HepG2 (cell line): ENCODE results near the gene STX10. TPM values are rescaled to one million over a fixed set of nuclear protein-coding genes. Genes with fewer than 3 reads are reported as not detected.

Experiments used
- BHLHE40 ChIP-seq: IDR thresholded peaks from 2 replicates; pipeline ENCODE4 v1.6.1; 2011; ENCODE audit warnings: low read length, improper control_type of control experiment
- CBX5 ChIP-seq: sonication (generic); formaldehyde crosslinking; IDR thresholded peaks from 2 replicates; pipeline ENCODE4 v1.4.0; 2020; ENCODE audit warnings: missing genetic modification reagents, borderline replicate concordance
- CHD4 ChIP-seq: fragments of 200-600 bp; sonication (generic); IDR thresholded peaks from 2 replicates; pipeline ENCODE4 v1.7.0; 2017; ENCODE audit warnings: mild to moderate bottlenecking, low read length, borderline replicate concordance
- EZH2 ChIP-seq: conservative IDR thresholded peaks from 2 replicates; pipeline ENCODE4 v1.6.1; 2012; ENCODE audit warnings: mild to moderate bottlenecking, low read depth, low read length, moderate library complexity
- HHEX ChIP-seq: IDR thresholded peaks from 2 replicates; pipeline ENCODE4 v1.6.1; 2016; ENCODE audit warnings: control low read depth
- JUND ChIP-seq: sonication (generic); formaldehyde crosslinking; IDR thresholded peaks from 2 replicates; pipeline ENCODE4 v1.8.0; 2022; ENCODE audit warnings: mild to moderate bottlenecking, missing genetic modification reagents
- ZFP41 ChIP-seq: sonication (generic); formaldehyde crosslinking; IDR thresholded peaks from 2 replicates; pipeline ENCODE4 v1.4.0; 2020; ENCODE audit warnings: mild to moderate bottlenecking, missing genetic modification reagents, borderline replicate concordance
- ZMYM3 ChIP-seq: sonication (generic); formaldehyde crosslinking; IDR thresholded peaks from 2 replicates; pipeline ENCODE4 v1.5.1; 2020; ENCODE audit warnings: mild to moderate bottlenecking, missing genetic modification reagents
- ZNF274 ChIP-seq: sonication (generic); formaldehyde crosslinking; IDR thresholded peaks from 2 replicates; pipeline ENCODE4 v1.5.1; 2020; ENCODE audit warnings: mild to moderate bottlenecking, missing genetic modification reagents
- ZNF546 ChIP-seq: sonication (generic); formaldehyde crosslinking; conservative IDR thresholded peaks from 2 replicates; pipeline ENCODE4 v1.8.1; 2023; ENCODE audit warnings: mild to moderate bottlenecking, missing genetic modification reagents
- ZSCAN20 ChIP-seq: sonication (generic); formaldehyde crosslinking; IDR thresholded peaks from 2 replicates; pipeline ENCODE4 v1.4.0; 2020; ENCODE audit warnings: missing genetic modification reagents, mild to moderate bottlenecking, borderline replicate concordance
- ZSCAN25 ChIP-seq: sonication (generic); formaldehyde crosslinking; IDR thresholded peaks from 2 replicates; pipeline ENCODE4 v1.8.0; 2022; ENCODE audit warnings: mild to moderate bottlenecking, missing genetic modification reagents
- polyA plus RNA-seq, 8 experiments: library from polyadenylated mRNA; depleted of rRNA in 3 of 8; stranded (reverse) in 7 of 8; unstranded in 1 of 8; fragments of >200 nt; fragmentation: Illumina TruSeq in 4 of 8; extraction: Trizol in 4 of 8; gene quantifications; 2 replicates each; pipeline versions ENCODE4 v1.2.1 to v1.2.3, GENCODE V29; 2011 to 2016; ENCODE audit warnings: low read depth in 4 of 8, missing spikeins in 1 of 8, mixed read lengths in 1 of 8; ENCODE audit not compliant: insufficient read depth in 1 of 8
- total RNA-seq, 5 experiments: library from RNA; depleted of rRNA; stranded (reverse); fragments of >200 nt; fragmentation: Illumina TruSeq; extraction: Trizol; gene quantifications; 2 replicates each; pipeline ENCODE4 v1.2.3, GENCODE V29; 2016; ENCODE audit warnings: low read depth in 1 of 5
- TF ChIP-seq, protein P1 (sequence below): IDR thresholded peaks from 2 replicates; pipeline ENCODE4 v1.6.1; 2016; ENCODE audit warnings: low read depth, control low read depth
- TF ChIP-seq, protein P2 (sequence below): sonication (generic); formaldehyde crosslinking; IDR thresholded peaks from 2 replicates; pipeline ENCODE4 v1.5.0; 2020; ENCODE audit warnings: missing genetic modification reagents
- TF ChIP-seq, protein P3 (sequence below): sonication (generic); formaldehyde crosslinking; IDR thresholded peaks from 2 replicates; pipeline ENCODE4 v1.4.0; 2020; ENCODE audit warnings: mild to moderate bottlenecking, missing genetic modification reagents
- TF ChIP-seq, protein P4 (sequence below): sonication (generic); IDR thresholded peaks from 2 replicates; pipeline ENCODE4 v1.6.1; 2016; ENCODE audit warnings: low read depth, borderline replicate concordance
- TF ChIP-seq, protein P5 (sequence below): sonication (generic); formaldehyde crosslinking; IDR thresholded peaks from 2 replicates; pipeline ENCODE4 v1.8.0; 2022; ENCODE audit warnings: mild to moderate bottlenecking, missing genetic modification reagents
- TF ChIP-seq, protein P6 (sequence below): sonication (generic); formaldehyde crosslinking; conservative IDR thresholded peaks from 2 replicates; pipeline ENCODE4 v1.4.0; 2020; ENCODE audit warnings: missing genetic modification reagents
- TF ChIP-seq, protein P7 (sequence below): IDR thresholded peaks from 2 replicates; pipeline ENCODE4 v1.6.1; 2016; ENCODE audit warnings: missing genetic modification reagents, missing compliant biosample characterization

STX10 gene
- total and polyA plus RNA-seq, 2 of the 13 experiments (the other 11 are each of a cell fraction or from before 2014, with no cell fraction given): 47.9 to 66.4 TPM

DNA sequence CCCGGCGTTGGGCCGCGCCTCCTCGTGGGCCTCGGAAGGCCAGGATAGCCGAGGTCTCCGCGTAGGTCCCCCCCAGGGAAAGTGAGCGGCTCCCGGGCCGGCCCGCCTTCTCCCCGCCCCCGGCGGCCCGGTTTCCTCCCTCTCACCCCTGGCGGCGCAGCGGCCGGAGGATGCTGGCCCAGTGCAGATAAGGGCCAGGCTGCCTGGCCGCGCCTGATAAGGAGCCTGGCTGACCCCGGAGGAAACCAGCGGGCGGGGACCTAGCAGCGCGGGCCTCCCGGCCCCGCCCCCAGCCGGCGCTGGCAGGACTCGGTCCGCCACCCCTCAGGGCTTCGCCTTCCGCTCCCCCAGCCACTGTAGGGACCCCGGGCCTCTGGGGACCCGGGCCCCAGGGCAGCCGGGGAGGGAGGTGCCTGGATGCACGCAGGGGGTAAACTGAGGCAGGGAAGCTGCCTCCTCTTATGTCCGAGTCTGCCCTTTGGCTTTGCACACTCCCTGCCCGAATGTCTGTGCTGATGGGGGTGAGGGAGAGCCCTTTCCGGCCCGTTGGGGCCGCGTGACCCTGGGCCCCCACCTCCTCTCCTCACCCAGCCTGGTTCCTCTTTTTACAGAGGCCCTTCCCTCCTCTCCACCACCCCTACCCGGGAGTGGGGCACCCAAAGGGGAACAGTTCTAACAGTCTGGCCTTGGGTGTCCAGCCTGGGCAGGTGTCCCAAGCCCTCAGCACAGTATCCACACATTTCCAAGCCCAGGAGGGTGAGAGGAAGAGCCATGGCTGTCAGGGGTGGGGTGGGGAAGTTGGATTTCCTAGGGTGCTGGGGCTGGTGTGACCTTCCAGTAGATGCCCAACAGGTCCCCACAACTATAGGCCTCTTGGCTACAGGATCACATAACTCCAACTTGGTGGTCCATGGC is 47.3 kb downstream of the STX10 start, which contains the start of gene LYL1 (continued):
- TF ChIP-seq, protein P1, sequence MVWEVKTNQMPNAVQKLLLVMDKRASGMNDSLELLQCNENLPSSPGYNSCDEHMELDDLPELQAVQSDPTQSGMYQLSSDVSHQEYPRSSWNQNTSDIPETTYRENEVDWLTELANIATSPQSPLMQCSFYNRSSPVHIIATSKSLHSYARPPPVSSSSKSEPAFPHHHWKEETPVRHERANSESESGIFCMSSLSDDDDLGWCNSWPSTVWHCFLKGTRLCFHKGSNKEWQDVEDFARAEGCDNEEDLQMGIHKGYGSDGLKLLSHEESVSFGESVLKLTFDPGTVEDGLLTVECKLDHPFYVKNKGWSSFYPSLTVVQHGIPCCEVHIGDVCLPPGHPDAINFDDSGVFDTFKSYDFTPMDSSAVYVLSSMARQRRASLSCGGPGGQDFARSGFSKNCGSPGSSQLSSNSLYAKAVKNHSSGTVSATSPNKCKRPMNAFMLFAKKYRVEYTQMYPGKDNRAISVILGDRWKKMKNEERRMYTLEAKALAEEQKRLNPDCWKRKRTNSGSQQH: no peak
- TF ChIP-seq, protein P2, sequence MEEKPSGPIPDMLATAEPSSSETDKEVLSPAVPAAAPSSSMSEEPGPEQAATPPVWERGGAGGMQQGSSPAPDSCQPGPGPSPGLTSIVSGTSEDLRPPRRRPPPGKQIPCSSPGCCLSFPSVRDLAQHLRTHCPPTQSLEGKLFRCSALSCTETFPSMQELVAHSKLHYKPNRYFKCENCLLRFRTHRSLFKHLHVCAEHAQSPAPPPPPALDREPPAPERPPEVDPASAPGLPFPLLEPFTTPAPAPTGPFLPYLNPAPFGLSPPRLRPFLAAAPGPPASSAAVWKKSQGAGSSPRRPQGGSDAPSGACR: no peak
- TF ChIP-seq ZSCAN20 (CRISPR knock-in tag) (no peak), ZMYM3 (CRISPR knock-in tag) (no peak), CHD4 (no peak), ZSCAN25 (CRISPR knock-in tag) (no peak), BHLHE40 (no peak), ZNF546 (CRISPR knock-in tag) (no peak), EZH2 (no peak), ZFP41 (CRISPR knock-in tag) (no peak), CBX5 (CRISPR knock-in tag) (no peak), HHEX (CRISPR knock-in tag) (no peak), JUND (CRISPR knock-in tag) (no peak), ZNF274 (no peak)
- TF ChIP-seq, protein P3, sequence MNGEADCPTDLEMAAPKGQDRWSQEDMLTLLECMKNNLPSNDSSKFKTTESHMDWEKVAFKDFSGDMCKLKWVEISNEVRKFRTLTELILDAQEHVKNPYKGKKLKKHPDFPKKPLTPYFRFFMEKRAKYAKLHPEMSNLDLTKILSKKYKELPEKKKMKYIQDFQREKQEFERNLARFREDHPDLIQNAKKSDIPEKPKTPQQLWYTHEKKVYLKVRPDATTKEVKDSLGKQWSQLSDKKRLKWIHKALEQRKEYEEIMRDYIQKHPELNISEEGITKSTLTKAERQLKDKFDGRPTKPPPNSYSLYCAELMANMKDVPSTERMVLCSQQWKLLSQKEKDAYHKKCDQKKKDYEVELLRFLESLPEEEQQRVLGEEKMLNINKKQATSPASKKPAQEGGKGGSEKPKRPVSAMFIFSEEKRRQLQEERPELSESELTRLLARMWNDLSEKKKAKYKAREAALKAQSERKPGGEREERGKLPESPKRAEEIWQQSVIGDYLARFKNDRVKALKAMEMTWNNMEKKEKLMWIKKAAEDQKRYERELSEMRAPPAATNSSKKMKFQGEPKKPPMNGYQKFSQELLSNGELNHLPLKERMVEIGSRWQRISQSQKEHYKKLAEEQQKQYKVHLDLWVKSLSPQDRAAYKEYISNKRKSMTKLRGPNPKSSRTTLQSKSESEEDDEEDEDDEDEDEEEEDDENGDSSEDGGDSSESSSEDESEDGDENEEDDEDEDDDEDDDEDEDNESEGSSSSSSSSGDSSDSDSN (CRISPR knock-in tag): peak; percentile 64
- TF ChIP-seq, protein P4, sequence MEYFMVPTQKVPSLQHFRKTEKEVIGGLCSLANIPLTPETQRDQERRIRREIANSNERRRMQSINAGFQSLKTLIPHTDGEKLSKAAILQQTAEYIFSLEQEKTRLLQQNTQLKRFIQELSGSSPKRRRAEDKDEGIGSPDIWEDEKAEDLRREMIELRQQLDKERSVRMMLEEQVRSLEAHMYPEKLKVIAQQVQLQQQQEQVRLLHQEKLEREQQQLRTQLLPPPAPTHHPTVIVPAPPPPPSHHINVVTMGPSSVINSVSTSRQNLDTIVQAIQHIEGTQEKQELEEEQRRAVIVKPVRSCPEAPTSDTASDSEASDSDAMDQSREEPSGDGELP: no peak
- TF ChIP-seq, protein P5, sequence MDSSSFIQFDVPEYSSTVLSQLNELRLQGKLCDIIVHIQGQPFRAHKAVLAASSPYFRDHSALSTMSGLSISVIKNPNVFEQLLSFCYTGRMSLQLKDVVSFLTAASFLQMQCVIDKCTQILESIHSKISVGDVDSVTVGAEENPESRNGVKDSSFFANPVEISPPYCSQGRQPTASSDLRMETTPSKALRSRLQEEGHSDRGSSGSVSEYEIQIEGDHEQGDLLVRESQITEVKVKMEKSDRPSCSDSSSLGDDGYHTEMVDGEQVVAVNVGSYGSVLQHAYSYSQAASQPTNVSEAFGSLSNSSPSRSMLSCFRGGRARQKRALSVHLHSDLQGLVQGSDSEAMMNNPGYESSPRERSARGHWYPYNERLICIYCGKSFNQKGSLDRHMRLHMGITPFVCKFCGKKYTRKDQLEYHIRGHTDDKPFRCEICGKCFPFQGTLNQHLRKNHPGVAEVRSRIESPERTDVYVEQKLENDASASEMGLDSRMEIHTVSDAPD (CRISPR knock-in tag): no peak
- TF ChIP-seq, protein P6, sequence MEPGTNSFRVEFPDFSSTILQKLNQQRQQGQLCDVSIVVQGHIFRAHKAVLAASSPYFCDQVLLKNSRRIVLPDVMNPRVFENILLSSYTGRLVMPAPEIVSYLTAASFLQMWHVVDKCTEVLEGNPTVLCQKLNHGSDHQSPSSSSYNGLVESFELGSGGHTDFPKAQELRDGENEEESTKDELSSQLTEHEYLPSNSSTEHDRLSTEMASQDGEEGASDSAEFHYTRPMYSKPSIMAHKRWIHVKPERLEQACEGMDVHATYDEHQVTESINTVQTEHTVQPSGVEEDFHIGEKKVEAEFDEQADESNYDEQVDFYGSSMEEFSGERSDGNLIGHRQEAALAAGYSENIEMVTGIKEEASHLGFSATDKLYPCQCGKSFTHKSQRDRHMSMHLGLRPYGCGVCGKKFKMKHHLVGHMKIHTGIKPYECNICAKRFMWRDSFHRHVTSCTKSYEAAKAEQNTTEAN (CRISPR knock-in tag): no peak
- TF ChIP-seq, protein P7, sequence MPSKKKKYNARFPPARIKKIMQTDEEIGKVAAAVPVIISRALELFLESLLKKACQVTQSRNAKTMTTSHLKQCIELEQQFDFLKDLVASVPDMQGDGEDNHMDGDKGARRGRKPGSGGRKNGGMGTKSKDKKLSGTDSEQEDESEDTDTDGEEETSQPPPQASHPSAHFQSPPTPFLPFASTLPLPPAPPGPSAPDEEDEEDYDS (CRISPR knock-in tag): peak; percentile 23; the same call in 1 of the 2 replicates
